ENCODE results near the gene RCOR1. TPM values are rescaled to one million over a fixed set of nuclear protein-coding genes. Genes with fewer than 3 reads are reported as not detected.
A peak's percentile ranks its signal among the peaks of the same experiment; 100 is the strongest.
"Not testable (repeated sequence)": the region's sequence is repeated elsewhere in the genome, so short reads cannot be mapped to it uniquely, and the experiment has no call there.

Gene RCOR1
- total RNA-seq, 1 experiment from 2014 or later: 15.1 TPM

DNA sequence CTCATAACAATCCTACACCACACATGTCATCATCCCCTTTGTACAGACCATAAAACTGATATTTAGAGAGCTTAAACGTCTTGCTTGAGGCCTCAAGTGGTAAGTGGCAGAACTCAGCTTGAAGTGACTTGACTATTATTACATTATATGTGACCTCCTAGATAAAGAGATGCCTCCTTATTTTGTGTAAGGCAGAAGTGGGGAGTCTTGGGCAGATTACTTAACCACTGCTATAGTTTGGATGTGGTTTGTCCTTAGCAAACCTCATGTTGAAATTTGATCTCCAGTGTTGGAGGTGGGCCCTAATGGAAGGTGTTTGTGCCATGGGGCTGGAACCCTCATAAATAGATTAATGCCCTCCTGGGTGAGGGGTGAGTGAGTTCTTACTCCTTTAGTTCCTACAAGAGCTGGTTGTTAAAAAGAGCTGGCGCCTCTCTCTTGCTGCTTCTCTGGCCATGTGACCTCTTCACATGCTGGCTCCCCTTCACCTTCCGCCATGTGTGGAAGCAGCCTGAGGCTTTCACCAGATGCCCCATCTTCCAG is 37.4 kb downstream of the RCOR1 start:
- peak; percentile 33 for DNase-seq (ENCODE audit: low read depth)

GRCh38 chr14:102630405-102630804 is 38.0 kb downstream of the RCOR1 start:
- DNase-seq (ENCODE audit: low read depth): no peak

DNA sequence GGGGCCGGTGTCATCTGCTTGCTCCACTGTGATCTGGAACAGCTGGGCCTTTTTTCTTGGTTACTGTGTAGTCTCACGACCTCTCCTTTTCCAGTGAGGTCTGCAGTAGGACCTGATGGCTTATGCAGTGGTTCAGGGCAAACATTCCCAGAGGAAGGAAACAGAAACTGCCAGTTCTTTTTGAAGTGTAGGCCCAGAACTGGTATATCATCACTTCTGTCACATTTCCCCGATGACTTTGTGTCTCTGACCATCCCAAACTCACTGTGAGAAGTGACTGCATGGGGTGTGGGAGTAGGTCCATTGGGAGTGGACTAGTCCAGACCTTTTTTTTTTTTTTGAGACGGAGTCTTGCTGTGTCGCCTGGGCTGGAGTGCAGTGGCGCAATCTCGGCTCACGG is 38.4 kb downstream of the RCOR1 start:
- no peak for DNase-seq (ENCODE audit: low read depth)

DNA sequence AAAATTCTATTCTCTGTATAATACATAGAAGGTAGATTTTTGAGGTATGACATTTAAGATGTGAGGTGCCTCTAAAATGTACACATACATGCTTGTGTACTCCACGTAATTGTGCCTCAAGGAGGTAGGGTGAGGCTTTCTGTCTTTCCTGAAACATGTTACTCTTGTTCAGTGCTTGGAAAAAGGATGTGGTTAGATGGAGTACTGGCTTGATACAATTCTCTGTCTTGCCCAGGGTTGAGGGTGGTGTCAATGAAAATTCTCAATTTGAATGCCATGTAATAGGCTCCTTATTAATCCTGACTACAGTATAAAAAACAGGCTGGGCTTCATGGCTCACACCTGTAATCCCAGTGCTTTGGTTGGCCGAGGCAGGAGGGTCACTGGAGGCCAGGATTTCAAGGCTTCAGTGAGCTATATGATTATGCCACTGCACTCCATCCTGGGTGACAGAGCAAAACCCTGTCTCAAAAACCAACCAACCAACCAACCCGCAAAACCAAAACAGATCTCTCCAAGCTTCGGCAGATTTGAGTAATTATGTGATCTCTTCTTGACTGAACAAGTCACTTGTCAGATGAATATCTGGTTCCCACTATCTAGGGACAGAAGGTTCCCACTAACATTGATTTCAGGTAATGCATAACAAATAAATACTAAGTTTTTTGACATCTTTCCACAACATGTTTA is 41.6 kb downstream of the RCOR1 start:
- no peak for DNase-seq (ENCODE audit: low read depth)

- DNase-seq (ENCODE audit: low read depth): not testable (repeated sequence)
These were observed 47.2 kb downstream of the RCOR1 start for GRCh38 chr14:102639611-102640010.

GRCh38 chr14:102644523-102644922 is 52.1 kb downstream of the RCOR1 start:
- no peak for DNase-seq (ENCODE audit: low read depth)

- DNase-seq (ENCODE audit: low read depth): no peak
These were observed 53.4 kb downstream of the RCOR1 start for GRCh38 chr14:102645746-102646440.

GRCh38 chr14:102646615-102647014 is 54.2 kb downstream of the RCOR1 start:
- DNase-seq (ENCODE audit: low read depth): no peak

DNA sequence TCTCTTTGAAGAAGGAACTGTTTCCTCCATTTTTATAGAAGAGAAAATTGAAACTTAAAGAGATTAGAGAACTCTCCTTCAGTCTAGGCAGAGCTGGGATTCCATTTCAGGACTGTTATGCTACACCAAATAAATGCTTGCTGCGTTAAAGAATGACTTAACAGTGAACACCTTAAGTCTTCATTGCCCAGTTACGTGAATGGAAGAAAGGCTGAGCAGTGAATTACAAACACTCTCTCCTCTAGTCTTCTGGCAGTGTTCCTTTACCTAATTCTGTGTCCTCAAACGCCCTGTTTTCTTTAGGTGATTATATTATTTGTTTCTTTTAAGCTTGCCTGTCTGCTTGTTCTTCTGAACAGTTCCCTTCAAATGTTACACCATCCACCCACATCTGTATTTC is 59.7 kb downstream of the RCOR1 start:
- no peak for DNase-seq (ENCODE audit: low read depth)

GRCh38 chr14:102654298-102654697 is 61.8 kb downstream of the RCOR1 start:
- peak; percentile 70 for DNase-seq (ENCODE audit: low read depth)

DNA sequence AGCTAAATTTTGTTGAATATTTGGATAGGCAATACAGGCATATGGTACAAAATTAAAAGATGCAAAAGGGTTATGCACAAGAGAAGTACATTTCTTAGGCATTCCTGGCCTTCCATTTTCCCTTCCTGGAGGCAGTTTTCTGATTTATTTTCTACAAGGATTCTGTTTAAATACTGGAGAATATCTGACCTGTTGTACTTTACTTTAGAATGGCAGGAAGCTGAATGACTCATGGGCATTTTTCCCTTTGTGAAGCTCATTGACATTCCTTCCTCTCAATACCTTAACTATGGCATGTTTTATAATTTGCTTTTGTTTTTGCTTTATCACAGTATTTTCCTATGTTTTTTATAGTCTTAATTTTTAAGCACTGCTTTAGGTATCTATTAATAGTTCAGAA is 62.7 kb downstream of the RCOR1 start:
- DNase-seq (ENCODE audit: low read depth): peak; percentile 76

DNA sequence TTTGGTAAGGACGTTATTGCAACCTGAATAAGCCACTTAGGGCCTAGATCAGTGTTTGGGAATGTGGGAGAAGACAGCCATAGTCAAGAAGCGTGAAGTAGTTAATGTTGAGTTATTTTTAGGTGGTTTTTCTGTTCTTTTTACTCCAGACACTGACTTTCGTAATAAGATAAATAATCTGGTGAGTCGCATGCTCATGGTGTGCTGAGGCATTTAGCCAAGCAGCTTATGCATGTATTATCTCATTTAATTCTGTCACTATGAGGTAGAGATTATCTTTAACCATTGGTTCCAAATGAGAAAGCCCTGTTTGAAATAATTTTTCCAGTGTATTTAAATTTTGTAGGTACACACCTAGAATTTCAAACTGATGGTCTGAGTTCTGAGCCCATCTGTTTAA is 67.3 kb downstream of the RCOR1 start:
- peak; percentile 53 for DNase-seq (ENCODE audit: low read depth)

DNA sequence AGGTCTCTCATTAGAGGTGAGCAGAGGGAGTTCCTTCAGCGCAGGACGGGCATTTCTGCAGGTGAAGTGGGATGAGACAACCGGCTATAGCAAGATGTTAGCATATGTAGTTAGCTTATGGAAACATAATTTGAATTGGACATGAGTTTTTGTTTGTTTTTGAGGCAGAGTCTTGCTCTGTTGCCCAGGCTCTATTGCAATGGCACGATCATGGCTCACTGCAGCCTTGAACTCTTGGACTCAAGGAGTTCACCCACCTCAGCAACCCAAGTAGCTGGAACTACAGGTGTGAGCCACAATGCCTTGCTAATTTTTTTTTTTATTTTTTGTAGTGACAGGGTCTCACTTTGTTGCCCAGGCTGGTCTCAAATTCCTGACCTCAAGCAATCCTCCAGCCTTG is 69.2 kb downstream of the RCOR1 start:
- no peak for DNase-seq (ENCODE audit: low read depth)

DNA sequence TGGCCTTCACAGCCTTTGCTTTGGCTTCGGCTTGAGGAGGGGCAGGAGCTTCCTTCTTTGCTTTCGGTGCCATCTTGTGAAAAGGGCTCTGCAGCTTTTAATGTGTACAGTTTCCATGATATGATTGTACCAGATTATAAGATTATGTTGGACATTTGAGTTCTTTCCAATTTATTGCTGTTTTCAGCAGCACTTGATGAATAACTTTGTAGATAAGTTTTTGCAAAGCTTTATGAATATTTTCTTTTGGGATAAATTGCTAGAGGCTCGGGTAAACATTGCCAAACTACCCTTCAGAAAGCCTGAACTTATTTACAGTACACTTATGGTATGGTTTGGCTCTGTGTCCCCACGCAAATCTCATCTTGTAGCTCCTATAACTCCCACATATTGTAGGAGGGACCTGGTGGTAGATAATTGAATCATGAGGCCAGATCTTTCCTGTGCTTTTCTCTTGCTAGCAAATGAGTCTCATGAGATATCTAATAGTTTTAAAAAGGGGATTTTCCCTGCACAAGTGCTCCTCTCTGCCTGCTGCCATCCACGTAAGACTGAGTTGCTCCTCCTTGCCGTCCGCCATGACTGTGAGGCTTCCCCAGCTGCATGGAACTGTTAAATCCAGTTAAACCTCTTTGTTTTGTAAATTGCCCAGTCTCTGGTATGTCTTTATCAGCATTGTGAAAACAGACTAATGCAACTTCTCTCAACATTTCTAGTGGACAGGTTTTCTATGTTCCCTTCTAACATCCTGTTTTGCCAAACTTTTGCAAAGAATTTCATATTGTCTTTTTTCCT is 70.4 kb downstream of the RCOR1 start:
- no peak for DNase-seq (ENCODE audit: low read depth)

GRCh38 chr14:102663440-102663839 is 71.0 kb downstream of the RCOR1 start:
- no peak for DNase-seq (ENCODE audit: low read depth)

GRCh38 chr14:102665621-102666020 is 73.2 kb downstream of the RCOR1 start:
- DNase-seq (ENCODE audit: low read depth): no peak

DNA sequence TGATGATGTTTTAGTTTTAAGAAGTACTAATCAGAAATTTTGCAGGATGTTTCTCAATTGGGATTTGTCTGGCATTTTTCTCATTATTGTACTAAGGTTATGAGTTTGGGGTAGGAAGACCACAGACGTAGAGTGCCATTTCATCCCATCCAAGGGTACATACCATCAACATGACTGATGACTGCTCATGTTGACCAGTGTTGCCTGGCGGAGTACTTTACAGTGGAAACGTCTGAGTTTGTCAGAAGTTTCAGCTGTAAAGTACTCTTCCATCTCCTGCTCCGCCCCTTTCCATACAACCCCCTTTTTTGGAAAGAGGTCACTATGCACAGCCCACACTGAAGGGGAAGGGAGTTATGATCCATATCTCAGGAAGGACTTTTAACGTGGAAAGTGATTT is 74.2 kb downstream of the RCOR1 start:
- no peak for DNase-seq (ENCODE audit: low read depth)

GRCh38 chr14:102667703-102668102 is 75.3 kb downstream of the RCOR1 start:
- DNase-seq (ENCODE audit: low read depth): no peak

- DNase-seq (ENCODE audit: low read depth): no peak
These were observed 75.9 kb downstream of the RCOR1 start for GRCh38 chr14:102668291-102668873.

- no peak for DNase-seq (ENCODE audit: low read depth)
These were observed 79.0 kb downstream of the RCOR1 start for GRCh38 chr14:102671410-102671809.

- DNase-seq (ENCODE audit: low read depth): no peak
These were observed 80.0 kb downstream of the RCOR1 start for GRCh38 chr14:102672410-102672960.

DNA sequence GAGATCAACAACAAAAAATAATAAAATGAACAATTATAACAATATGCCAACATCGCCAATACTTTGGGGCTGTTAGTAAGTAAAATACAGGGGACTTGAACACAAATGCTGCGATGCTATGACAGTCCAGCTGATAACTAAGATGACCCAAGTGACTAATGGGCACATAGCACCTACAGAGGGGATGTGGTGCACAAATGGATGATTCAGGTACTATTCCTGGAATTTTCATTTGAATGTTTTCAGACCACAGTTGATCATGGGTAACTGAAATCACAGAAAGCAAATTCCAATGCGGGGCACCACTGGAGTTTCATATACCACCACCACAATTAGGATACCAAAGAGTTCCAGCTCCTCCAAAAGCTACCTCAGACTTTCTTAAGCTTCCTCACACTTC is 82.9 kb downstream of the RCOR1 start:
- DNase-seq (ENCODE audit: low read depth): peak; percentile 54

Data from M059J (cell line).